ENCODE measurements around the gene MACF1. TPM values are rescaled to one million over a fixed set of nuclear protein-coding genes. Genes with fewer than 3 reads are reported as not detected.

MACF1 gene
- total and polyA plus RNA-seq, 4 donors, result 23.3 to 216 (median 51.2) TPM

DNA sequence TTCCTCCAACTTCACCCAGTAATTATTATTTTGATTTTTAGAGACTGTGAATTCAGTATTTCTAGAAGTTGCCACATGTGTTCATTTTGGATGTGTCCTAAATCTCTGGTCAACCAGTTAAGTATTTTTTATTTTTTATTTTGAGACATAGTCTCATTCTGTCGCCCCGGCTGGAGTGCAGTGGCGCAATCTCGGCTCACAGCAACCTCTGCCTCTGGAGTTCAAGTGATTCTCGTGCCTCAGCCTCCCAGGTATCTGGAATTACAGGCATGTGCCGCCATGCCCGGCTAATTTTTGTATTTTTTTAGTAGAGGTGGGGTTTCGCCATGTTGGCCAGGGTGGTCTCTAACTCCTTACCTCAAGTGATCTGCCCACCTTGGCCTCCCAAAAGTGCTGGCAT is 8.0 kb downstream of the MACF1 start:
- Histone ChIP-seq H3K4me1 (ENCODE audit: control insufficient read depth in 4 of 4, insufficient read depth in 4 of 4, low read length in 3 of 4) (peaks cover 6 to 24% (median 22%) of the 10 kb centered on the region in 4 donors), H3K27me3 (ENCODE audit: control insufficient read depth in 4 of 4, insufficient read depth in 4 of 4, low read length in 3 of 4) (no peaks in the 10 kb centered on the region), H3K9ac (ENCODE audit: low read depth in 1 of 2, low read length in 2 of 2) (no peak overlapping the region), H3K4me3 (ENCODE audit: low read depth in 1 of 3, low read length in 3 of 3) (no peak overlapping the region), H3K9me3 (ENCODE audit: control insufficient read depth in 4 of 4, low read length in 3 of 4) (no peaks in the 10 kb centered on the region), H3K36me3 (ENCODE audit: control insufficient read depth in 4 of 4, insufficient read depth in 3 of 4, low read depth in 1 of 4, low read length in 3 of 4) (no peaks in the 10 kb centered on the region), H3K27ac (ENCODE audit: low read depth in 1 of 2, low read length in 2 of 2) (no peak overlapping the region)
- 93% methylated on average over 8 of the region's 8 CpGs for WGBS
- TF ChIP-seq EGR1 (IDR thresholded peaks at IDR 0.05; ENCODE audit: low read depth in 2 of 2) (no peak), RAD21 (IDR thresholded peaks at IDR 0.05) (no peak), RXRA (IDR thresholded peaks at IDR 0.05) (no peak)
- DNase-seq (ENCODE audit: low spot score), result no peak

DNA sequence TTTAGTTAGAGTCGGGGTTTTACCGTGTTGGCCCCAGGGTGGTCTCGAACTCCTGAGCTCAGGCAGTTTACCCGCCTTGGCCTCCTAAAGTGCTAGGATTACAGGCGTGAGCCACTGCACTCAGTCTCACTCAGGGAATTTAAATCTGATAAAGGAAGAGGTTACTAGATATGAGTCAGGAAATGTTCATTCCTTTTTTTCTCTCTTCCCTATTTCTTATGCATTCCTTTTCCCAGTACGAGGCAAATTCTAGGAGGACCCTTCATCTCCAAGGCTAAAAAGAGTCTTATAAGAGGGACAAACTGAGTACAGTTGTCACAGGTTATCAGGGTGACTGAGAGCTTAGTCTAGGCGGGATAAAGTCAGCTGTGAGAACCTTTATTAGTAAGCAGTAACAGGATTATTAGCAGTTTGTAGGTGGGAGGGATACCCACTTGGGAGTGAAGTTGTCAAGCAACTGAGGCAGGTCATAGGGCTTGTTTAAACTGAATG is 9.1 kb downstream of the MACF1 start:
- H3K4me1 ChIP-seq (ENCODE audit: control insufficient read depth in 4 of 4, insufficient read depth in 4 of 4, low read length in 3 of 4), result peaks cover 7 to 24% (median 22%) of the 10 kb centered on the region in 4 donors
- DNase-seq (ENCODE audit: low spot score), result no peak
- TF ChIP-seq EGR1 (IDR thresholded peaks at IDR 0.05; ENCODE audit: low read depth in 2 of 2), result no peak
- TF ChIP-seq RAD21 (IDR thresholded peaks at IDR 0.05), result no peak
- TF ChIP-seq SP1 (IDR thresholded peaks at IDR 0.05), result no peak
- TF ChIP-seq GABPA (IDR thresholded peaks at IDR 0.05 in 1 of 2, conservative IDR thresholded peaks at IDR 0.05 in 1 of 2), result no peak
- TF ChIP-seq HNF4G (IDR thresholded peaks at IDR 0.05), result no peak
- TF ChIP-seq FOXA1 (IDR thresholded peaks at IDR 0.05), result no peak
- TF ChIP-seq TAF1 (conservative IDR thresholded peaks at IDR 0.05), result no peak
- no peak for TF ChIP-seq JUND (IDR thresholded peaks at IDR 0.05)
- TF ChIP-seq, protein P1, sequence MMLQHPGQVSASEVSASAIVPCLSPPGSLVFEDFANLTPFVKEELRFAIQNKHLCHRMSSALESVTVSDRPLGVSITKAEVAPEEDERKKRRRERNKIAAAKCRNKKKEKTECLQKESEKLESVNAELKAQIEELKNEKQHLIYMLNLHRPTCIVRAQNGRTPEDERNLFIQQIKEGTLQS (IDR thresholded peaks at IDR 0.05), result no peak
- TF ChIP-seq, protein P2, sequence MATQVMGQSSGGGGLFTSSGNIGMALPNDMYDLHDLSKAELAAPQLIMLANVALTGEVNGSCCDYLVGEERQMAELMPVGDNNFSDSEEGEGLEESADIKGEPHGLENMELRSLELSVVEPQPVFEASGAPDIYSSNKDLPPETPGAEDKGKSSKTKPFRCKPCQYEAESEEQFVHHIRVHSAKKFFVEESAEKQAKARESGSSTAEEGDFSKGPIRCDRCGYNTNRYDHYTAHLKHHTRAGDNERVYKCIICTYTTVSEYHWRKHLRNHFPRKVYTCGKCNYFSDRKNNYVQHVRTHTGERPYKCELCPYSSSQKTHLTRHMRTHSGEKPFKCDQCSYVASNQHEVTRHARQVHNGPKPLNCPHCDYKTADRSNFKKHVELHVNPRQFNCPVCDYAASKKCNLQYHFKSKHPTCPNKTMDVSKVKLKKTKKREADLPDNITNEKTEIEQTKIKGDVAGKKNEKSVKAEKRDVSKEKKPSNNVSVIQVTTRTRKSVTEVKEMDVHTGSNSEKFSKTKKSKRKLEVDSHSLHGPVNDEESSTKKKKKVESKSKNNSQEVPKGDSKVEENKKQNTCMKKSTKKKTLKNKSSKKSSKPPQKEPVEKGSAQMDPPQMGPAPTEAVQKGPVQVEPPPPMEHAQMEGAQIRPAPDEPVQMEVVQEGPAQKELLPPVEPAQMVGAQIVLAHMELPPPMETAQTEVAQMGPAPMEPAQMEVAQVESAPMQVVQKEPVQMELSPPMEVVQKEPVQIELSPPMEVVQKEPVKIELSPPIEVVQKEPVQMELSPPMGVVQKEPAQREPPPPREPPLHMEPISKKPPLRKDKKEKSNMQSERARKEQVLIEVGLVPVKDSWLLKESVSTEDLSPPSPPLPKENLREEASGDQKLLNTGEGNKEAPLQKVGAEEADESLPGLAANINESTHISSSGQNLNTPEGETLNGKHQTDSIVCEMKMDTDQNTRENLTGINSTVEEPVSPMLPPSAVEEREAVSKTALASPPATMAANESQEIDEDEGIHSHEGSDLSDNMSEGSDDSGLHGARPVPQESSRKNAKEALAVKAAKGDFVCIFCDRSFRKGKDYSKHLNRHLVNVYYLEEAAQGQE (IDR thresholded peaks at IDR 0.05), result no peak
- no peak for TF ChIP-seq RXRA (IDR thresholded peaks at IDR 0.05)
- TF ChIP-seq, protein P3, sequence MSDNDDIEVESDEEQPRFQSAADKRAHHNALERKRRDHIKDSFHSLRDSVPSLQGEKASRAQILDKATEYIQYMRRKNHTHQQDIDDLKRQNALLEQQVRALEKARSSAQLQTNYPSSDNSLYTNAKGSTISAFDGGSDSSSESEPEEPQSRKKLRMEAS (IDR thresholded peaks at IDR 0.05), result no peak
- no peak for TF ChIP-seq HNF4A (conservative IDR thresholded peaks at IDR 0.05)
- TF ChIP-seq FOXA2 (IDR thresholded peaks at IDR 0.05), result no peak
- TF ChIP-seq YY1 (IDR thresholded peaks at IDR 0.05), result no peak
- TF ChIP-seq NR2F2 (IDR thresholded peaks at IDR 0.05), result no peak
- TF ChIP-seq, protein P4, sequence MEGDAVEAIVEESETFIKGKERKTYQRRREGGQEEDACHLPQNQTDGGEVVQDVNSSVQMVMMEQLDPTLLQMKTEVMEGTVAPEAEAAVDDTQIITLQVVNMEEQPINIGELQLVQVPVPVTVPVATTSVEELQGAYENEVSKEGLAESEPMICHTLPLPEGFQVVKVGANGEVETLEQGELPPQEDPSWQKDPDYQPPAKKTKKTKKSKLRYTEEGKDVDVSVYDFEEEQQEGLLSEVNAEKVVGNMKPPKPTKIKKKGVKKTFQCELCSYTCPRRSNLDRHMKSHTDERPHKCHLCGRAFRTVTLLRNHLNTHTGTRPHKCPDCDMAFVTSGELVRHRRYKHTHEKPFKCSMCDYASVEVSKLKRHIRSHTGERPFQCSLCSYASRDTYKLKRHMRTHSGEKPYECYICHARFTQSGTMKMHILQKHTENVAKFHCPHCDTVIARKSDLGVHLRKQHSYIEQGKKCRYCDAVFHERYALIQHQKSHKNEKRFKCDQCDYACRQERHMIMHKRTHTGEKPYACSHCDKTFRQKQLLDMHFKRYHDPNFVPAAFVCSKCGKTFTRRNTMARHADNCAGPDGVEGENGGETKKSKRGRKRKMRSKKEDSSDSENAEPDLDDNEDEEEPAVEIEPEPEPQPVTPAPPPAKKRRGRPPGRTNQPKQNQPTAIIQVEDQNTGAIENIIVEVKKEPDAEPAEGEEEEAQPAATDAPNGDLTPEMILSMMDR (IDR thresholded peaks at IDR 0.05; ENCODE audit: low read depth, low read length, missing input control), result no peak
- TF ChIP-seq, protein P5, sequence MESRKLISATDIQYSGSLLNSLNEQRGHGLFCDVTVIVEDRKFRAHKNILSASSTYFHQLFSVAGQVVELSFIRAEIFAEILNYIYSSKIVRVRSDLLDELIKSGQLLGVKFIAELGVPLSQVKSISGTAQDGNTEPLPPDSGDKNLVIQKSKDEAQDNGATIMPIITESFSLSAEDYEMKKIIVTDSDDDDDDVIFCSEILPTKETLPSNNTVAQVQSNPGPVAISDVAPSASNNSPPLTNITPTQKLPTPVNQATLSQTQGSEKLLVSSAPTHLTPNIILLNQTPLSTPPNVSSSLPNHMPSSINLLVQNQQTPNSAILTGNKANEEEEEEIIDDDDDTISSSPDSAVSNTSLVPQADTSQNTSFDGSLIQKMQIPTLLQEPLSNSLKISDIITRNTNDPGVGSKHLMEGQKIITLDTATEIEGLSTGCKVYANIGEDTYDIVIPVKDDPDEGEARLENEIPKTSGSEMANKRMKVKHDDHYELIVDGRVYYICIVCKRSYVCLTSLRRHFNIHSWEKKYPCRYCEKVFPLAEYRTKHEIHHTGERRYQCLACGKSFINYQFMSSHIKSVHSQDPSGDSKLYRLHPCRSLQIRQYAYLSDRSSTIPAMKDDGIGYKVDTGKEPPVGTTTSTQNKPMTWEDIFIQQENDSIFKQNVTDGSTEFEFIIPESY (IDR thresholded peaks at IDR 0.05), result no peak
- no peak overlapping the region for H3K4me3 ChIP-seq (ENCODE audit: low read depth in 1 of 3, low read length in 3 of 3)
- no peak overlapping the region for H3K27ac ChIP-seq (ENCODE audit: low read depth in 1 of 2, low read length in 2 of 2)
- no peaks in the 10 kb centered on the region for H3K27me3 ChIP-seq (ENCODE audit: control insufficient read depth in 4 of 4, insufficient read depth in 4 of 4, low read length in 3 of 4)
- 80% methylated on average over 7 of the region's 7 CpGs for WGBS
- no peaks in the 10 kb centered on the region for H3K36me3 ChIP-seq (ENCODE audit: control insufficient read depth in 4 of 4, insufficient read depth in 3 of 4, low read depth in 1 of 4, low read length in 3 of 4)
- no peaks in the 10 kb centered on the region for H3K9me3 ChIP-seq (ENCODE audit: control insufficient read depth in 4 of 4, low read length in 3 of 4)
- no peak overlapping the region for H3K9ac ChIP-seq (ENCODE audit: low read depth in 1 of 2, low read length in 2 of 2)
